Measurements from ENCODE around the gene CYP2A7.
"Not testable (repeated sequence)": the region's sequence is repeated elsewhere in the genome, so short reads cannot be mapped to it uniquely, and the experiment has no call there.

DNA sequence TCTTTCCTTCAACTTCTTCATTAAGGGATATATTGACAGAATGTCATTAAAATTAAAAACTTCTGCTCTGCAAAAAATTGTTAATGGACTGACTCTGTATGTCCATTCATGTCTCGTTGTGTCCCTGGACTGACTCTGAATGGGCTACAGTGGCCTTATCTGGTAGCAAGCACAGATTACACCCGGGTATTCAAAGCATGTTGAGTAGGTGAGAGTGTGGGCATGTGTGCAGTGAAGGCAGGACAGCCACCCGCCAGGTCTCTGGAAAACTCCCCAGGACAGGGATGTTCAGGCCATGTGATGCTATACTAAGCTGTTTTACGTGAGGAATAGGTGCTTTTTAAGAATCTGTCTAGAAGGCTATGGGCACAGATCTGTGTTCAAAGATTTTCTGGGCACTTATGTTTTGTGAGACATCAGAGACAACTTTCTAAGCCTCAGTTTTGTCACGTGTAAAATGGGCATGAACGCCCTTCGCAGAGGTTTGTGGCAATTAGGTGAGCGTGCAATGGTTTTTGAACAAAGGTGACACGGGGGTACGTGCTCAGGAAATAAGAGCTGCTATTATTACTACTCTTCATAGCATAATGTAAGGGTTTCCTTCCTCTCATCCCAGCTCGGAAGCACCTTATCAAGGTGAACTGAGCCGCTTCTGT is 38.9 kb downstream of the CYP2A7 start:
- TF ChIP-seq, protein P1, sequence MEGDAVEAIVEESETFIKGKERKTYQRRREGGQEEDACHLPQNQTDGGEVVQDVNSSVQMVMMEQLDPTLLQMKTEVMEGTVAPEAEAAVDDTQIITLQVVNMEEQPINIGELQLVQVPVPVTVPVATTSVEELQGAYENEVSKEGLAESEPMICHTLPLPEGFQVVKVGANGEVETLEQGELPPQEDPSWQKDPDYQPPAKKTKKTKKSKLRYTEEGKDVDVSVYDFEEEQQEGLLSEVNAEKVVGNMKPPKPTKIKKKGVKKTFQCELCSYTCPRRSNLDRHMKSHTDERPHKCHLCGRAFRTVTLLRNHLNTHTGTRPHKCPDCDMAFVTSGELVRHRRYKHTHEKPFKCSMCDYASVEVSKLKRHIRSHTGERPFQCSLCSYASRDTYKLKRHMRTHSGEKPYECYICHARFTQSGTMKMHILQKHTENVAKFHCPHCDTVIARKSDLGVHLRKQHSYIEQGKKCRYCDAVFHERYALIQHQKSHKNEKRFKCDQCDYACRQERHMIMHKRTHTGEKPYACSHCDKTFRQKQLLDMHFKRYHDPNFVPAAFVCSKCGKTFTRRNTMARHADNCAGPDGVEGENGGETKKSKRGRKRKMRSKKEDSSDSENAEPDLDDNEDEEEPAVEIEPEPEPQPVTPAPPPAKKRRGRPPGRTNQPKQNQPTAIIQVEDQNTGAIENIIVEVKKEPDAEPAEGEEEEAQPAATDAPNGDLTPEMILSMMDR (IDR thresholded peaks at IDR 0.05): not testable (repeated sequence)
- TF ChIP-seq POLR2AphosphoS5 (IDR thresholded peaks at IDR 0.05; ENCODE audit: insufficient read depth in 1 of 2, low read depth in 1 of 2); POLR2A (IDR thresholded peaks at IDR 0.05): not testable (repeated sequence)

All from vagina (tissue), 2 donors.